Lung (tissue), 12 donors: ENCODE results near the gene CCL25. TPM values are rescaled to one million over a fixed set of nuclear protein-coding genes. Genes with fewer than 3 reads are reported as not detected.
"Not testable (repeated sequence)": the region's sequence is repeated elsewhere in the genome, so short reads cannot be mapped to it uniquely, and the experiment has no call there.

Source experiments
- ATAC-seq: fragments of 200-7000 bp; cut with Tn5 transposase; one replicate; pipeline ENCODE4 v1.9.1; 2020; ENCODE audit warnings: moderate number of reproducible peaks; ENCODE audit not compliant: insufficient read depth, low FRiP score
- DNase-seq, 3 donors: peaks; one replicate each; pipeline ENCODE4 v3.0.0-alpha.2; 2013 to 2017
- H3K27ac ChIP-seq, 2 donors: one replicate each; pipeline ENCODE4 v1.5.1; 2013; ENCODE audit warnings: mild to moderate bottlenecking in 2 of 2, moderate library complexity in 2 of 2, control low read depth in 1 of 2, inconsistent platforms in 1 of 2, low read depth in 1 of 2, low read length in 1 of 2
- H3K27me3 ChIP-seq, 3 donors: one replicate each; pipeline ENCODE4 v1.5.1; 2013; ENCODE audit warnings: low read length in 2 of 3; ENCODE audit not compliant: control insufficient read depth in 3 of 3, insufficient read depth in 3 of 3
- H3K36me3 ChIP-seq, 4 donors: one replicate each; pipeline ENCODE4 v1.5.1; 2013; ENCODE audit warnings: low read length in 4 of 4, mild to moderate bottlenecking in 1 of 4, moderate library complexity in 1 of 4; ENCODE audit not compliant: control insufficient read depth in 4 of 4, insufficient read depth in 4 of 4
- H3K4me1 ChIP-seq, 5 donors: one replicate each; pipeline ENCODE4 v1.5.1; 2013; ENCODE audit warnings: low read length in 5 of 5, mild to moderate bottlenecking in 2 of 5, moderate library complexity in 1 of 5; ENCODE audit not compliant: control insufficient read depth in 5 of 5, insufficient read depth in 5 of 5
- H3K4me3 ChIP-seq: one replicate; pipeline ENCODE4 v1.5.1; 2013; ENCODE audit warnings: mild to moderate bottlenecking, control low read depth, moderate library complexity
- H3K9ac ChIP-seq, 2 donors: one replicate each; pipeline ENCODE4 v1.5.1; 2013; ENCODE audit warnings: low read length in 2 of 2, control low read depth in 1 of 2; ENCODE audit not compliant: insufficient read depth in 1 of 2
- H3K9me3 ChIP-seq, 4 donors: one replicate each; pipeline ENCODE4 v1.5.1; 2013; ENCODE audit warnings: low read length in 3 of 4, mild to moderate bottlenecking in 1 of 4, moderate library complexity in 1 of 4; ENCODE audit not compliant: control insufficient read depth in 4 of 4, insufficient read depth in 3 of 4
- CTCF ChIP-seq: IDR thresholded peaks from 2 replicates; pipeline ENCODE4 v1.5.1; 2012; ENCODE audit warnings: mild to moderate bottlenecking; ENCODE audit errors: control extremely low read depth, extremely low read depth
- WGBS, 2 donors: extraction: QIAGEN DNeasy Blood & Tissue Kit; methylation state at CpG; one replicate each; pipeline ENCODE4 v1.1.7; 2013; 5-methylcytosine and 5-hydroxymethylcytosine counted together
- polyA plus RNA-seq, 2 donors: library from polyadenylated mRNA; stranded (reverse); fragments of 200-250 nt; gene quantifications; one replicate each; pipeline ENCODE4 v1.2.1, GENCODE V29; 2013
- total RNA-seq, 2 donors: library from RNA; depleted of rRNA in 1 of 2; stranded (reverse); fragments of >200 nt in 1 of 2; gene quantifications; one replicate each; pipeline ENCODE4 v1.2.1, GENCODE V29; 2014 to 2021
- donor health status: control.
- donor health status: control.
- donor health status: Bipolar disorder and iron deficiency.
- donor health status: healthy.
- donor health status: DM: yes; HTN: yes; CAD: no.

CCL25 gene
- total and polyA plus RNA-seq, 4 donors, result not detected

GRCh38 chr19:8025316-8025715 lies 27.2 kb upstream of the CCL25 start:
- Histone ChIP-seq H3K9me3 (no peaks in the 10 kb centered on the region), H3K4me1 (peaks cover 0 to 7% (median 0%) of the 10 kb centered on the region in 5 donors), H3K4me3 (no peak overlapping the region), H3K9ac (no peak overlapping the region), H3K27me3 (no peaks in the 10 kb centered on the region), H3K36me3 (no peaks in the 10 kb centered on the region), H3K27ac (no peak overlapping the region)
- DNase-seq (no peak), ATAC-seq (no peak)
- WGBS, 2 donors, result 85 to 87% methylated on average over 5 of the region's 5 CpGs
- TF ChIP-seq CTCF, result no peak

- Histone ChIP-seq H3K27me3 (no peaks in the 10 kb centered on the region), H3K9ac (no peak overlapping the region), H3K4me1 (peaks cover 0 to 12% (median 0%) of the 10 kb centered on the region in 5 donors), H3K9me3 (no peaks in the 10 kb centered on the region), H3K36me3 (no peaks in the 10 kb centered on the region), H3K4me3 (no peak overlapping the region), H3K27ac (no peak overlapping the region)
- DNase-seq, result peak in 1 of 3 donors; percentile 13
- 62 to 65% methylated on average over 11 to 12 of the region's 12 CpGs for WGBS, 2 donors
- ATAC-seq, result no peak
- no peak for TF ChIP-seq CTCF
Measured at GRCh38 chr19:8028951-8029491, 23.5 kb upstream of the CCL25 start.

- no peak for TF ChIP-seq CTCF
- H3K4me1 ChIP-seq, result peaks cover 0 to 12% (median 0%) of the 10 kb centered on the region in 5 donors
- 83 to 88% methylated on average over 8 of the region's 8 CpGs for WGBS, 2 donors
- no peaks in the 10 kb centered on the region for H3K36me3 ChIP-seq
- no peaks in the 10 kb centered on the region for H3K9me3 ChIP-seq
- ATAC-seq, result no peak
- H3K27me3 ChIP-seq, result no peaks in the 10 kb centered on the region
- no peak for DNase-seq
- no peak overlapping the region for H3K27ac ChIP-seq
- no peak overlapping the region for H3K4me3 ChIP-seq
- no peak overlapping the region for H3K9ac ChIP-seq
Measured at GRCh38 chr19:8030960-8031359, 21.6 kb upstream of the CCL25 start.

- not testable (repeated sequence) for H3K27me3 ChIP-seq, H3K36me3 ChIP-seq, H3K27ac ChIP-seq, H3K4me3 ChIP-seq, H3K9me3 ChIP-seq, ATAC-seq
- 52 to 63% methylated on average over 22 of the region's 22 CpGs for WGBS, 2 donors
- Histone ChIP-seq H3K4me1 (peaks cover 0 to 12% (median 0%) of the 10 kb centered on the region in 5 donors), H3K9ac (peak overlapping the region in 1 of 2 donors; percentile 37)
- peak; percentile 26 to 53 (median 31) for DNase-seq
Measured at GRCh38 chr19:8033287-8034177, 19.0 kb upstream of the CCL25 start.
